ENCODE results near the gene CNTFR.

Gene CNTFR

GRCh38 chr9:34579104-34579807 is 10.3 kb downstream of the CNTFR start:
- TF ChIP-seq, protein P1, sequence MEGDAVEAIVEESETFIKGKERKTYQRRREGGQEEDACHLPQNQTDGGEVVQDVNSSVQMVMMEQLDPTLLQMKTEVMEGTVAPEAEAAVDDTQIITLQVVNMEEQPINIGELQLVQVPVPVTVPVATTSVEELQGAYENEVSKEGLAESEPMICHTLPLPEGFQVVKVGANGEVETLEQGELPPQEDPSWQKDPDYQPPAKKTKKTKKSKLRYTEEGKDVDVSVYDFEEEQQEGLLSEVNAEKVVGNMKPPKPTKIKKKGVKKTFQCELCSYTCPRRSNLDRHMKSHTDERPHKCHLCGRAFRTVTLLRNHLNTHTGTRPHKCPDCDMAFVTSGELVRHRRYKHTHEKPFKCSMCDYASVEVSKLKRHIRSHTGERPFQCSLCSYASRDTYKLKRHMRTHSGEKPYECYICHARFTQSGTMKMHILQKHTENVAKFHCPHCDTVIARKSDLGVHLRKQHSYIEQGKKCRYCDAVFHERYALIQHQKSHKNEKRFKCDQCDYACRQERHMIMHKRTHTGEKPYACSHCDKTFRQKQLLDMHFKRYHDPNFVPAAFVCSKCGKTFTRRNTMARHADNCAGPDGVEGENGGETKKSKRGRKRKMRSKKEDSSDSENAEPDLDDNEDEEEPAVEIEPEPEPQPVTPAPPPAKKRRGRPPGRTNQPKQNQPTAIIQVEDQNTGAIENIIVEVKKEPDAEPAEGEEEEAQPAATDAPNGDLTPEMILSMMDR (conservative IDR thresholded peaks at IDR 0.05; ENCODE audit: low read depth, low read length) = no peak
- DNase-seq (ENCODE audit: low read depth) = no peak
- no peak overlapping the region for H3K4me3 ChIP-seq (ENCODE audit: low read length)

DNA sequence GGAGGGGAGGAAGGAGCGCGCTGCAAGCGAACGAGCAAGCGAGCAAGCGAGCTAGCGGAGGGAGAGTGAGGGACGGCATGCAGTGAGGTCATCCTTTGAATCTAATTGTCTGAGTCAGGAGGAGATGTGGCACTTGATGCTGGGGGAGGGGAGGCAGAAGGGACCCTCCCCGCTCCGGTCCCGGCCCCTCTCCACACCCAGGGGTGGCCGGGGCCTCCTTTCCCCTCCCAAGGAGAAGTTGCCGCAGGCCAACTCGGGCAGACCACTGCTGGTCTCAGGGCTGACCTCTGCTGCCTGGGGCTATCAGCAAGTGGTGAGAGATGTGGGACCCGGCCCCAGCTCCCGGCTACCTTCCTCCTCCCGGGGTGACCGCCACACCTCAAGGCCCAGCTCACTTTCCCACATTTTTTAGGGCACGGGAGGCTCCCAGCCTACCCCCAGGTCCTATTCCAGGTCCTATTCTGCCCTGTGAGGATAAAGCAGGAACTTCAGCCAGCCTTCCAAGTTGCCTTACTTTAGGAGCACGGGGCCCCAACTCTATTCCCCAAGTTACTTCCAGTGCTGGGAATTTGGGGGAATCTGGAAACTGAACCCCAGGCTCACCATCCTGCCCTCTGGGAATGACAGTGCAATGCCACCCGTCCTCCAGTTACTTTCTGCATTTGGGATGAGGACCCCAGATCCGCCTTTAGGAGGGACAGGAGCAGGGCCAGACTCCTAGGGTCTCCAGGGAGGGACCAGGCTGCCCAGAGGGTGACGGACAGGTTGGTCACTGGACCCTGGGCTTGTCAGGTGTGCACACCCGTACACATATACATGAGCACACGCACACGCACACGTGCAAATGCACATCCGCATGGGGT is 11.1 kb downstream of the CNTFR start:
- no peak overlapping the region for H3K4me3 ChIP-seq (ENCODE audit: low read length)
- no peak for DNase-seq (ENCODE audit: low read depth)
- TF ChIP-seq, protein P1 (conservative IDR thresholded peaks at IDR 0.05; ENCODE audit: low read depth, low read length) = no peak

DNA sequence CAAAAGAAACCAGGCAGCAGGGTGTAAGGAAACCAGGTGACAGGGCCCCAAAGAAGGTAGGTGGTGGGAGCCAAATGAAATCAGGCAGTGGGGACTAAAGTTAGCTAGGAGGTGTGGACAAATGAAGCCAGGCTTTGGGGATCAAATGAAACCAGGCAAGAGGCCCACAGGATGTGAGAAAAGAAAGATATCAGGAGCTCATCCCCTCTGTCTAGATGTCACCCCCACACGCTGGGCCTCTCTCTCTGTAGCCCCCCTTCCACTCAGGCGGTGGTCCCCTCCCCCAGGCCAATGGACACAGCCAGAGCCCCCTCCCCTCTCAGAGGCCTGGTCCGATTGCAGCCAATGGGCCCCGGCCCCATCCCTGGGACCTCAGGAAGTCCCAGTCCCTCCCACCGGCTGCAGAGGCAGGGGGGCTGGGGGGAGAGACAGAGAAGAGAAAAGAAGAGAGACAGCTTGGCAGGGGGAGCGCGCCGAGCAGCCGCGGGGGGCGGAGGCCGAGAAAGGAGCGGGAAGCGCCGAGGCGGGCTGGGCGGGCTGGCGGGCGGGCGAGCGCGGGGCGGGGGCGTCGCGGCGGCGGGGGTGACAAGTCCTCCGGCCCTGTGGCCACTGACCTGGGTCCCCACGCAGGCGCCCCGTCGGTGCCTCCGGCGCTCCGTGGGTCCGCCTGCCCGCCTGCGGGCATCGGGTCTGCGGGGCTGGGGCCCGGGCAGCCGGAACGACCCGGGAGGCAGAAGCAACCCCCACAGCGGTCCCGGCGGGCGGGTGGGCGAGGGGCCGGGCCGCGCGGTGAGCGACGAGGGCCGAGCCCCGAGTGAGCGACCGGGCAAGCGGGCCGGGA is 11.9 kb downstream of the CNTFR start:
- no peak overlapping the region for H3K4me3 ChIP-seq (ENCODE audit: low read length)
- TF ChIP-seq, protein P1 (conservative IDR thresholded peaks at IDR 0.05; ENCODE audit: low read depth, low read length) = no peak
- no peak for DNase-seq (ENCODE audit: low read depth)

DNA sequence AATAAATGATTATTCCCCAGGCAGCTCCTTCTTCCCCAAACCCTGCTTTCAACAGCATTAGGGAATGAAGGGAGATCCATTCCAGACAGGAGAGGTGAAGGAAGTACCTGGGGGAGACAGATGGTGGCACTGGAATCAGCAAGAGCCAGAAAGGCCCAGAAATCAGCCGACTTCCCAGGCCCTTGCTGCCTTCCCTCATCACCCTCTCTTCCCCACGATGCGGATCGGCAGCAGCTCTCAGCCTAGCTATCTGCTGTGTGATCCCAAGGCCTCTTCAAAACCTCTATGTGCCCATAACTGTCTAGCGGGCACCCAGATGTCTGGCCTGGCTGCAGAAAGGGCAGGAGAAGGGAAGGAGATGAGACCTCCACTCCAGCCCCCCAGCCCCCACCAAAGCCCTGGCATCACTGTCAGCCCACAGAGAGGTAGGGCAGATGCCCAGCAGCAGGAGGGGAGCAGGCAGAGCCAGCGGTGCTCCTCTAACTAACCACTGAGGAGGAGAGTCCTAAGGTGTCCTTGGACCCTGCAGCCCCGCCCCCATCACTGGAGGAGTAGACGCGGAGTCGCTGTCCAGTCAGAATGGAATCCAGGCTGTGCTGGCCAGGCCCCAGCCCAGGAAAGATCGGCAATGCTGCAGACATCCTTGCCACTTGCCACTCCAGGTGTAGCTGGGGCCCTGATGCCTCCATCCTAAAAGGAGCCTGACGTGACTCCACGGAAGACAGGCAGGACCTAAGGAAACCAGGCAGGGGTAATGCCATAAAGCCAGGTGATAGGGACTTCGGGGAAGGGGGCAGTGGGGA is 12.7 kb downstream of the CNTFR start:
- DNase-seq (ENCODE audit: low read depth) = no peak
- TF ChIP-seq, protein P1 (conservative IDR thresholded peaks at IDR 0.05; ENCODE audit: low read depth, low read length) = no peak
- H3K4me3 ChIP-seq (ENCODE audit: low read length) = no peak overlapping the region

DNA sequence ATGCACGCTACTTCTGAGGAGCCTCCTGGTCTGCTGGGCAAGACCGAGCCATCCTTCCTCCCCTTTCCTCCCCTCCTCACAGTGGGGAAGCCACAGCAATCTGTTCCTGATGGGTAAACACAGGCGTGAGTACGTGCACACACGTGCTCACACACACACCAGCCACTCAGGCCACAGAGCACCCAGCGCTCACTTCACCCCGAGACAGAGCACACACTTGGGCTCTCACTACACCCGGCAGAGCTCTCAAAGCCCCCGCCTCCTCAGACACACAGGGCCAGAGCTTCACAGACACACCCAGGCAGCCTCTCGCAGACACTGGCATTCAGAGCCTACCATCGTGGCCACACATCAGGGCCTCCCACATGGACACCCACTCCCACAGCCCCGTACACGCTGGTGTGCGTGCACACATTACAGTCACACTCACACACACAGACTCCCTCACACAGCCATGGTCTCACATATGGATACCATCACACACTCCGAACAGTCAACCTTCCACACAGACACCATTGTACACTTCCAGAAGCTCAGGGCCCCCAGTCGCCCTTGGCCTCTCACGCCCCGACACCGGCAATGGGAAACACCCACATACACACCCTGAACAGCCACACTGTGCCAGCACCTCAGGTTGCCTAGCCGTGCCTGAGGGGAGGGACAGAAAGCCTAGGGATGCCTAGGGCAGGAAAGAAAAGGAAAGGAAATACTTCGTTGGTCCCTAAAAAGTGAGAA is 13.5 kb downstream of the CNTFR start:
- H3K4me3 ChIP-seq (ENCODE audit: low read length) = no peak overlapping the region
- DNase-seq (ENCODE audit: low read depth) = no peak
- TF ChIP-seq, protein P1 (conservative IDR thresholded peaks at IDR 0.05; ENCODE audit: low read depth, low read length) = no peak

DNA sequence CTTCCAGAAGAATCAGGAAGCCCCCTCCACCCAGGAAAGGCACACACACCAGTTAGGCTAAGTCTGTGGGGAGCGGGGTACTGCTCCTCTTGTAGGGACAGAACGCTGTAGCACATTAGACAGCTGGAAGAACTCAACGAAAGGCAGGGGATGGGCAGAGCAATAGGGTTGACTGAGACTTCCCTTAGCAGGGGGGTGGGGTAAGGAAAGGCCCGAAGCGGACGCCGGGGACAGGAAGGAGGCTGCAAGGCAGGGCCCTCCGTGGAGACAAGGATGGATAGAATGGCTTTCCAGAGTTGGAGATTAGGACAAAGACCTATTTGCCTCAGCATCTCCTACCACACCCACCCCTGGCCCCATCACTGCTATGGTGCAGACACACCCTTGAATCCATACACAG is 14.3 kb downstream of the CNTFR start:
- no peak overlapping the region for H3K4me3 ChIP-seq (ENCODE audit: low read length)
- TF ChIP-seq, protein P1 (conservative IDR thresholded peaks at IDR 0.05; ENCODE audit: low read depth, low read length) = no peak
- no peak for DNase-seq (ENCODE audit: low read depth)

All from retinal pigment epithelial cell (primary cell).